Endodermal cell (in vitro differentiated cells): ENCODE data around the gene TYRO3. TPM values are rescaled to one million over a fixed set of nuclear protein-coding genes. Genes with fewer than 3 reads are reported as not detected.
A peak's percentile ranks its signal among the peaks of the same experiment; 100 is the strongest.
"Not testable (repeated sequence)": the region's sequence is repeated elsewhere in the genome, so short reads cannot be mapped to it uniquely, and the experiment has no call there.

Experiments used
- DNase-seq: peaks from one replicate; pipeline ENCODE4 v3.0.0-alpha.2; 2017
- H3K27ac ChIP-seq: 2 replicates; pipeline ENCODE4 v1.5.1; 2013; ENCODE audit warnings: mild to moderate bottlenecking, low read depth, low read length, moderate library complexity
- H3K27me3 ChIP-seq: 2 replicates; pipeline ENCODE4 v1.6.1; 2013; ENCODE audit warnings: mild to moderate bottlenecking, low read length, moderate library complexity; ENCODE audit not compliant: insufficient read depth, control insufficient read depth, poor library complexity, severe bottlenecking
- H3K36me3 ChIP-seq: 2 replicates; pipeline ENCODE4 v1.7.0; 2013; ENCODE audit warnings: mild to moderate bottlenecking, low read length, moderate library complexity; ENCODE audit not compliant: control insufficient read depth, insufficient read depth
- H3K4me1 ChIP-seq: one replicate; pipeline ENCODE4 v1.7.0; 2013; ENCODE audit warnings: low read length; ENCODE audit not compliant: control insufficient read depth, insufficient read depth
- H3K4me3 ChIP-seq: 2 replicates; pipeline ENCODE4 v1.5.1; 2013; ENCODE audit warnings: mild to moderate bottlenecking, low read length, moderate library complexity
- H3K9ac ChIP-seq: 2 replicates; pipeline ENCODE4 v1.6.1; 2013; ENCODE audit warnings: mild to moderate bottlenecking, low read length, moderate library complexity; ENCODE audit not compliant: poor library complexity, severe bottlenecking; ENCODE audit errors: extremely low read depth
- H3K9me3 ChIP-seq: 2 replicates; pipeline ENCODE4 v1.6.1; 2013; ENCODE audit warnings: mild to moderate bottlenecking, low read length, moderate library complexity; ENCODE audit not compliant: control insufficient read depth
- H3K27ac Mint-ChIP-seq: 2 replicates; pipeline ENCODE4 v1.8.0; 2020; ENCODE audit warnings: mixed read lengths
- H3K27me3 Mint-ChIP-seq: 2 replicates; pipeline ENCODE4 v1.8.0; 2021; ENCODE audit warnings: mild to moderate bottlenecking, mixed read lengths; ENCODE audit not compliant: insufficient read depth
- H3K36me3 Mint-ChIP-seq: 2 replicates; pipeline ENCODE4 v1.8.0; 2020; ENCODE audit warnings: low read depth, mixed read lengths
- H3K4me1 Mint-ChIP-seq: 2 replicates; pipeline ENCODE4 v1.8.0; 2020; ENCODE audit warnings: mixed read lengths
- H3K4me3 Mint-ChIP-seq: 2 replicates; pipeline ENCODE4 v1.8.0; 2020; ENCODE audit warnings: mild to moderate bottlenecking, moderate library complexity, mixed read lengths
- H3K9me3 Mint-ChIP-seq: 2 replicates; pipeline ENCODE4 v1.8.0; 2020; ENCODE audit warnings: mild to moderate bottlenecking, mixed read lengths
- CTCF ChIP-seq: fragments of 200-600 bp; sonication (generic); conservative IDR thresholded peaks from 2 replicates; pipeline ENCODE4 v1.5.0; 2021; ENCODE audit warnings: antibody characterized with exemption, mild to moderate bottlenecking
- WGBS, 2 experiments: methylation state at CpG; one replicate each; pipeline versions ENCODE4 v1.1.5 to v1.1.7; 2013; ENCODE audit warnings: missing lambda C conversion rate in 2 of 2, mixed read lengths in 1 of 2; ENCODE audit not compliant: insufficient coverage in 1 of 2, insufficient read length in 1 of 2; 5-methylcytosine and 5-hydroxymethylcytosine counted together
- total RNA-seq, 2 donors: library from RNA; stranded (reverse); fragmentation: NEBNext Ultra II Directional in 1 of 2; extraction: Animal tissue kit (Norgen Biotek cat#: 25700) in 1 of 2; gene quantifications; 2 replicates in 1 of 2; 3 replicates in 1 of 2; pipeline ENCODE4 v1.2.1, GENCODE V29; 2021

Gene TYRO3
- total RNA-seq, 2 donors from 2014 or later: 293 to 311 TPM

- H3K9me3 Mint-ChIP-seq, H3K9me3 ChIP-seq, H3K36me3 Mint-ChIP-seq, H3K27me3 ChIP-seq, H3K27me3 Mint-ChIP-seq, H3K27ac Mint-ChIP-seq, DNase-seq, H3K4me3 ChIP-seq, H3K27ac ChIP-seq, H3K4me3 Mint-ChIP-seq, H3K9ac ChIP-seq, H3K36me3 ChIP-seq: not testable (repeated sequence)
- peaks cover 38% of the 10 kb centered on the region for H3K4me1 Mint-ChIP-seq
- H3K4me1 ChIP-seq: peaks cover 18% of the 10 kb centered on the region
- 84 to 89% methylated on average over 4 of the region's 4 CpGs for WGBS, 2 experiments
Observed at GRCh38 chr15:41589018-41589417, 30.0 kb downstream of the TYRO3 start.

GRCh38 chr15:41589571-41589970 is 30.6 kb downstream of the TYRO3 start:
- H3K36me3 Mint-ChIP-seq, H3K9me3 ChIP-seq, H3K9me3 Mint-ChIP-seq, H3K4me3 Mint-ChIP-seq, H3K4me3 ChIP-seq, DNase-seq, H3K27ac ChIP-seq, H3K36me3 ChIP-seq, H3K27me3 Mint-ChIP-seq, H3K27me3 ChIP-seq, H3K9ac ChIP-seq, H3K27ac Mint-ChIP-seq: not testable (repeated sequence)
- H3K4me1 Mint-ChIP-seq: peaks cover 37% of the 10 kb centered on the region
- H3K4me1 ChIP-seq: peaks cover 17% of the 10 kb centered on the region
- 89 to 100% methylated on average over 1 to 2 of the region's 2 CpGs for WGBS, 2 experiments

GRCh38 chr15:41591217-41591616 is 32.2 kb downstream of the TYRO3 start:
- 65 to 83% methylated on average over 5 of the region's 6 CpGs for WGBS, 2 experiments
- not testable (repeated sequence) for DNase-seq, H3K9ac ChIP-seq, H3K9me3 Mint-ChIP-seq, H3K27me3 Mint-ChIP-seq, H3K36me3 ChIP-seq, H3K27me3 ChIP-seq, H3K4me3 Mint-ChIP-seq, H3K36me3 Mint-ChIP-seq, H3K9me3 ChIP-seq, H3K27ac Mint-ChIP-seq, H3K27ac ChIP-seq
- peak; percentile 54 for TF ChIP-seq CTCF
- peak overlapping the region; percentile 27 for H3K4me3 ChIP-seq
- peaks cover 11% of the 10 kb centered on the region for H3K4me1 ChIP-seq
- H3K4me1 Mint-ChIP-seq: peaks cover 35% of the 10 kb centered on the region

GRCh38 chr15:41592718-41593117 is 33.7 kb downstream of the TYRO3 start:
- H3K27me3 ChIP-seq, H3K27me3 Mint-ChIP-seq, H3K27ac Mint-ChIP-seq, H3K9me3 Mint-ChIP-seq, H3K27ac ChIP-seq, H3K4me3 ChIP-seq, H3K9me3 ChIP-seq, DNase-seq, H3K36me3 Mint-ChIP-seq, H3K4me3 Mint-ChIP-seq, H3K9ac ChIP-seq, H3K36me3 ChIP-seq: not testable (repeated sequence)
- WGBS, 2 experiments: 84 to 93% methylated on average over 7 to 8 of the region's 8 CpGs
- H3K4me1 Mint-ChIP-seq: peaks cover 41% of the 10 kb centered on the region
- H3K4me1 ChIP-seq: peaks cover 11% of the 10 kb centered on the region
